H1 (cell line): Measurements from ENCODE around the gene MAFG. TPM values are rescaled to one million over a fixed set of nuclear protein-coding genes. Genes with fewer than 3 reads are reported as not detected.

Source experiments
- CTCF ChIA-PET: fragments of 300-600 bp; sonication (Branson Sonifier 250); formaldehyde crosslinking; loops from one replicate; lab custom pipeline; 2021; ENCODE audit not compliant: partially characterized antibody; lab: Charles Lee
- POLR2A ChIA-PET: fragments of 300-600 bp; sonication (Branson Sonifier 250); formaldehyde crosslinking; loops from one replicate; lab custom pipeline; 2021; ENCODE audit warnings: inconsistent platforms; ENCODE audit not compliant: partially characterized antibody; lab: Charles Lee
- DNase-seq, 2 experiments: peaks; one replicate each; pipeline versions ENCODE4 v3.0.0 to v3.0.0-alpha.2; 2010 to 2022; ENCODE audit warnings: low spot score in 2 of 2, low read depth in 1 of 2, mixed read lengths in 1 of 2
- FAIRE-seq: peaks from 2 replicates; lab custom pipeline; 2011; peaks lifted over from hg19 to GRCh38; lab: Jason Lieb, UNC
- H2AFZ ChIP-seq: 2 replicates; pipeline ENCODE4 v1.8.1; 2012; ENCODE audit warnings: low read length, inconsistent platforms
- H2AK5ac ChIP-seq: 2 replicates; pipeline ENCODE4 v1.6.1; 2013; ENCODE audit warnings: low read depth, low read length
- H2BK120ac ChIP-seq: replicated peaks from 2 replicates; pipeline ENCODE3; 2013; ENCODE audit warnings: low read depth, low read length, inconsistent platforms
- H2BK12ac ChIP-seq: 2 replicates; pipeline ENCODE4 v1.6.1; 2013; ENCODE audit warnings: low read depth, low read length
- H2BK15ac ChIP-seq: 2 replicates; pipeline ENCODE4 v1.6.1; 2013; ENCODE audit warnings: low read length
- H2BK20ac ChIP-seq: 2 replicates; pipeline ENCODE4 v1.6.1; 2013; ENCODE audit warnings: low read length
- H2BK5ac ChIP-seq: 2 replicates; pipeline ENCODE4 v1.6.1; 2013; ENCODE audit warnings: low read depth, low read length
- H3K14ac ChIP-seq: 2 replicates; pipeline ENCODE4 v1.6.1; 2013; ENCODE audit warnings: inconsistent platforms; ENCODE audit not compliant: insufficient read length
- H3K18ac ChIP-seq: 2 replicates; pipeline ENCODE4 v1.6.1; 2013; ENCODE audit warnings: low read length; ENCODE audit errors: extremely low read depth
- H3K23ac ChIP-seq: 2 replicates; pipeline ENCODE4 v1.6.1; 2013; ENCODE audit warnings: inconsistent platforms; ENCODE audit not compliant: insufficient read length
- H3K23me2 ChIP-seq: 2 replicates; pipeline ENCODE4 v1.6.1; 2013; ENCODE audit warnings: low read depth, low read length
- H3K27ac ChIP-seq: 2 replicates; pipeline ENCODE4 v1.6.1; 2011; ENCODE audit warnings: low read depth, low read length, inconsistent platforms
- H3K27me3 ChIP-seq, 4 experiments: replicated peaks in 1 of 4; 1 replicate in 1 of 4; 2 replicates in 3 of 4; pipeline versions ENCODE4 v1.6.1 to v1.8.1; 2011 to 2013; ENCODE audit warnings: low read length in 3 of 4, mild to moderate bottlenecking in 3 of 4, inconsistent platforms in 2 of 4, mixed read lengths in 2 of 4, moderate library complexity in 1 of 4; ENCODE audit not compliant: control insufficient read depth in 3 of 4, insufficient read depth in 3 of 4; ENCODE audit errors: extremely low read depth in 1 of 4
- H3K36me3 ChIP-seq, 4 experiments: 2 replicates each; pipeline versions ENCODE4 v1.6.1 to v1.8.1; 2011 to 2013; ENCODE audit warnings: mild to moderate bottlenecking in 4 of 4, low read length in 3 of 4, moderate library complexity in 2 of 4, control low read depth in 1 of 4, inconsistent platforms in 1 of 4; ENCODE audit not compliant: insufficient read depth in 4 of 4, control insufficient read depth in 2 of 4
- H3K4ac ChIP-seq: replicated peaks from 2 replicates; pipeline ENCODE3; 2013; ENCODE audit warnings: low read length, low read depth, mixed read lengths, inconsistent platforms; ENCODE audit not compliant: insufficient read length
- H3K4me1 ChIP-seq, 4 experiments: replicated peaks in 1 of 4; 1 replicate in 1 of 4; 2 replicates in 3 of 4; pipeline versions ENCODE4 v1.6.1 to v1.8.1; 2011 to 2013; ENCODE audit warnings: low read length in 3 of 4, inconsistent platforms in 2 of 4, mixed read lengths in 1 of 4; ENCODE audit not compliant: insufficient read depth in 4 of 4, control insufficient read depth in 3 of 4
- H3K4me2 ChIP-seq, 2 experiments: 2 replicates each; pipeline versions ENCODE4 v1.6.1 to v1.8.1; 2011 to 2013; ENCODE audit warnings: low read depth in 2 of 2, low read length in 2 of 2, control low read depth in 1 of 2, inconsistent platforms in 1 of 2, mild to moderate bottlenecking in 1 of 2; ENCODE audit not compliant: insufficient read depth in 1 of 2
- H3K4me3 ChIP-seq, 4 experiments: fragments of 200-600, 300-600 bp in 1 of 4; sonication (generic), shearing (Covaris generic), sonication (Bioruptor Twin) in 1 of 4; 2 replicates each; pipeline versions ENCODE4 v1.5.1 to v1.8.1; 2011 to 2016; ENCODE audit warnings: low read length in 4 of 4, low read depth in 3 of 4, control low read depth in 2 of 4, inconsistent platforms in 2 of 4, mild to moderate bottlenecking in 2 of 4, mixed read lengths in 1 of 4, moderate library complexity in 1 of 4; ENCODE audit not compliant: insufficient read depth in 2 of 4; ENCODE audit errors: extremely low read depth in 1 of 4
- H3K56ac ChIP-seq: replicated peaks from 2 replicates; pipeline ENCODE3; 2013; ENCODE audit warnings: low read depth, mild to moderate bottlenecking, mixed read lengths, low read length, inconsistent platforms; ENCODE audit not compliant: insufficient read length
- H3K79me1 ChIP-seq: 2 replicates; pipeline ENCODE4 v1.6.1; 2013; ENCODE audit warnings: low read depth, low read length, control low read depth
- H3K79me2 ChIP-seq, 2 experiments: 2 replicates each; pipeline versions ENCODE4 v1.6.1 to v1.8.1; 2012 to 2013; ENCODE audit warnings: low read length in 2 of 2, mild to moderate bottlenecking in 2 of 2, inconsistent platforms in 1 of 2; ENCODE audit not compliant: insufficient read depth in 2 of 2, control insufficient read depth in 1 of 2
- H3K9ac ChIP-seq, 4 experiments: replicated peaks in 1 of 4; 1 replicate in 1 of 4; 2 replicates in 3 of 4; pipeline versions ENCODE4 v1.6.1 to v1.8.1; 2011 to 2013; ENCODE audit warnings: low read depth in 3 of 4, low read length in 3 of 4, control low read depth in 2 of 4, mild to moderate bottlenecking in 2 of 4, moderate library complexity in 2 of 4, inconsistent platforms in 1 of 4; ENCODE audit errors: extremely low read depth in 1 of 4
- H3K9me3 ChIP-seq, 2 experiments: 2 replicates each; pipeline versions ENCODE4 v1.6.1 to v1.8.1; 2012 to 2013; ENCODE audit warnings: mild to moderate bottlenecking in 2 of 2, moderate library complexity in 2 of 2, control low read depth in 1 of 2, inconsistent platforms in 1 of 2, low read depth in 1 of 2, low read length in 1 of 2, mixed read lengths in 1 of 2; ENCODE audit not compliant: insufficient read depth in 2 of 2
- H4K20me1 ChIP-seq, 2 experiments: replicated peaks in 1 of 2; 2 replicates each; pipeline versions ENCODE3 to v1.8.1; 2011 to 2013; ENCODE audit warnings: inconsistent platforms in 2 of 2, low read length in 2 of 2, mild to moderate bottlenecking in 1 of 2; ENCODE audit not compliant: insufficient read depth in 2 of 2, control insufficient read depth in 1 of 2
- H4K5ac ChIP-seq: 2 replicates; pipeline ENCODE4 v1.6.1; 2013; ENCODE audit warnings: low read length, low read depth, mixed read lengths, inconsistent platforms; ENCODE audit not compliant: insufficient read length
- H4K8ac ChIP-seq: 2 replicates; pipeline ENCODE4 v1.8.0; 2013; ENCODE audit warnings: mild to moderate bottlenecking, moderate library complexity, low read length, inconsistent platforms; ENCODE audit not compliant: insufficient read depth; ENCODE audit errors: extremely low read depth
- H4K91ac ChIP-seq: replicated peaks from 2 replicates; pipeline ENCODE3; 2013; ENCODE audit warnings: low read length, mixed read lengths, inconsistent platforms; ENCODE audit not compliant: insufficient read length
- EZH2 ChIP-seq: fragments of 200-600 bp; sonication (generic); IDR thresholded peaks from 2 replicates; pipeline ENCODE4 v1.7.1; 2012; ENCODE audit warnings: low read depth, mild to moderate bottlenecking, moderate library complexity, low read length, inconsistent platforms; ENCODE audit not compliant: severe bottlenecking
- WGBS, 2 experiments: shearing (Covaris generic) in 1 of 2; methylation state at CpG; one replicate each; pipeline versions ENCODE4 v1.1.6 to v1.1.7; 2013 to 2015; ENCODE audit warnings: low lambda C conversion rate in 2 of 2, mixed read lengths in 2 of 2, inconsistent platforms in 1 of 2, low coverage in 1 of 2, missing lambda C conversion rate in 1 of 2; ENCODE audit not compliant: insufficient replicate concordance in 2 of 2, insufficient coverage in 1 of 2, insufficient read length in 1 of 2; ENCODE audit errors: extremely low coverage in 1 of 2, missing lambda C conversion rate in 1 of 2; 5-methylcytosine and 5-hydroxymethylcytosine counted together
- polyA plus RNA-seq, 7 experiments: library from polyadenylated mRNA; depleted of rRNA in 3 of 7; stranded (reverse) in 5 of 7; unstranded in 2 of 7; fragments of >200 nt in 5 of 7; fragments of 200-250 nt in 2 of 7; gene quantifications; 1 replicate in 5 of 7; 2 replicates in 1 of 7; 4 replicates in 1 of 7; pipeline versions ENCODE4 v1.2.1 to v1.2.3, GENCODE V29; 2011 to 2013; ENCODE audit warnings: missing spikeins in 2 of 7, mixed read lengths in 2 of 7
- total RNA-seq: library from RNA; stranded (reverse); fragmentation: NEBNext Ultra II Directional; extraction: Animal tissue kit (Norgen Biotek cat#: 25700); gene quantifications from 2 replicates; pipeline ENCODE4 v1.2.1, GENCODE V29; 2021

The MAFG gene
- total and polyA plus RNA-seq, 2 of the 8 experiments (the other 6 are each of a cell fraction or from before 2014, with no cell fraction given): 25.5 to 26.9 TPM

- H3K4me3 ChIP-seq: no peak overlapping the region
- no peak overlapping the region for H4K8ac ChIP-seq
- peaks cover 3 to 21% (median 13%) of the 10 kb centered on the region in 4 experiments; a peak in 7 of 8 replicates for H3K36me3 ChIP-seq
- H3K18ac ChIP-seq: no peak overlapping the region
- H3K4me2 ChIP-seq: no peak overlapping the region
- H3K27me3 ChIP-seq: peaks cover 0 to 22% (median 14%) of the 10 kb centered on the region in 4 experiments; a peak in 5 of 7 replicates
- no peak overlapping the region for H3K23ac ChIP-seq
- H3K27ac ChIP-seq: no peak overlapping the region
- no peak overlapping the region for H2AK5ac ChIP-seq
- H4K5ac ChIP-seq: no peak overlapping the region
- H3K4me1 ChIP-seq: peaks cover 0 to 8% (median 2%) of the 10 kb centered on the region in 4 experiments; a peak in 3 of 7 replicates
- no peak overlapping the region for H3K4ac ChIP-seq
- H2BK20ac ChIP-seq: no peak overlapping the region
- CTCF ChIA-PET: interaction anchor here (2.7 kb wide), 1 partner anchor 31 kb away, joined by 10 read pairs; no protein-coding TSS in a partner anchor
- H2BK12ac ChIP-seq: no peak overlapping the region
- FAIRE-seq: no peak
- H2BK120ac ChIP-seq: no peak overlapping the region
- H3K79me1 ChIP-seq: peaks cover 3% of the 10 kb centered on the region; the same call in 1 of the 2 replicates
- no peak for DNase-seq
- H2AFZ ChIP-seq: no peak overlapping the region
- 87% methylated on average over 18 of the region's 18 CpGs; no CpG with 5 or more reads in 1 of the 2 experiments for WGBS, 2 experiments
- no peak overlapping the region for H3K56ac ChIP-seq
- H3K79me2 ChIP-seq: no peaks in the 10 kb centered on the region
- H2BK15ac ChIP-seq: no peak overlapping the region
- no peak overlapping the region for H2BK5ac ChIP-seq
- no peak overlapping the region for H3K14ac ChIP-seq
- no peak overlapping the region for H3K9ac ChIP-seq
- H3K9me3 ChIP-seq: no peaks in the 10 kb centered on the region
- no peak overlapping the region for H4K91ac ChIP-seq
- H3K23me2 ChIP-seq: peaks cover 6% of the 10 kb centered on the region; the same call in 1 of the 2 replicates
- POLR2A ChIA-PET: interaction anchor here (1.0 to 3.4 kb wide), 3 partner anchors 9 to 24 kb away, joined by 3 to 29 read pairs (median 13); partner anchors contain the start of genes ALYREF, ANAPC11 and PCYT2
- peaks cover 2 to 11% of the 10 kb centered on the region in 2 experiments for H4K20me1 ChIP-seq
- TF ChIP-seq EZH2: no peak
Measured at GRCh38 chr17:81900181-81900820, 27.2 kb downstream of the MAFG start.
